Upper lobe of left lung (tissue), 6 donors: Measurements from ENCODE around the gene HPSE2. TPM values are rescaled to one million over a fixed set of nuclear protein-coding genes. Genes with fewer than 3 reads are reported as not detected.

Source experiments
- ATAC-seq, 2 donors: fragments of 200-7000 bp; cut with Tn5 transposase; one replicate each; pipeline ENCODE4 v1.9.1; 2022; ENCODE audit warnings: mild to moderate bottlenecking in 2 of 2, moderate library complexity in 2 of 2; ENCODE audit not compliant: low FRiP score in 2 of 2
- DNase-seq, 2 donors: peaks; one replicate each; pipeline ENCODE4 v3.0.0-alpha.2; 2019 to 2020
- H3K27ac ChIP-seq, 4 donors: fragments of 200-600 bp; sonication (generic); one replicate each; pipeline ENCODE4 v1.5.1; 2016 to 2019
- H3K27me3 ChIP-seq, 4 donors: fragments of 200-600 bp; sonication (generic); one replicate each; pipeline ENCODE4 v1.5.1; 2017 to 2019
- H3K36me3 ChIP-seq, 4 donors: fragments of 200-600 bp; sonication (generic); one replicate each; pipeline ENCODE4 v1.5.1; 2016 to 2019
- H3K4me1 ChIP-seq, 4 donors: fragments of 200-600 bp; sonication (generic); one replicate each; pipeline ENCODE4 v1.5.1; 2018 to 2019
- H3K4me3 ChIP-seq, 4 donors: fragments of 200-600 bp; sonication (generic); one replicate each; pipeline ENCODE4 v1.5.1; 2017 to 2019; ENCODE audit warnings: mild to moderate bottlenecking in 2 of 4, moderate library complexity in 1 of 4
- H3K9me3 ChIP-seq, 4 donors: fragments of 200-600 bp; sonication (generic); one replicate each; pipeline ENCODE4 v1.5.1; 2018 to 2019
- CTCF ChIP-seq, 6 experiments: fragments of 450-650 bp in 4 of 6; fragments of 200-600 bp in 2 of 6; sonication (generic) in 2 of 6; IDR thresholded peaks; one replicate each; pipeline ENCODE4 v1.5.1; 2016 to 2019; ENCODE audit warnings: antibody characterized with exemption in 6 of 6
- EP300 ChIP-seq, 4 donors: sonication (generic); formaldehyde crosslinking; IDR thresholded peaks; one replicate each; pipeline ENCODE4 v1.5.1; 2017; ENCODE audit warnings: antibody characterized with exemption in 4 of 4, control low read depth in 2 of 4
- POLR2A ChIP-seq, 4 donors: fragments of 450-650 bp; IDR thresholded peaks; one replicate each; pipeline ENCODE4 v1.5.1; 2016 to 2017; ENCODE audit warnings: antibody characterized with exemption in 4 of 4, mild to moderate bottlenecking in 2 of 4
- POLR2AphosphoS5 ChIP-seq, 2 donors: sonication (generic); formaldehyde crosslinking; IDR thresholded peaks; one replicate each; pipeline ENCODE4 v1.5.1; 2017; ENCODE audit warnings: antibody characterized with exemption in 2 of 2
- WGBS, 2 donors: methylation state at CpG; one replicate each; pipeline ENCODE4 v1.1.5; 2017 to 2018; 5-methylcytosine and 5-hydroxymethylcytosine counted together
- total RNA-seq, 6 donors: library from RNA; depleted of rRNA in 4 of 6; stranded (reverse); fragments of >200 nt in 4 of 6; gene quantifications; one replicate each; pipeline versions ENCODE4 v1.1.0 to v1.2.1, GENCODE V29; 2016 to 2021
- donor health status: DM: no; HTN: no; CAD: no; lungs with moderate emphysema.
- donor health status: DM: no; HTN: yes; CAD: no; lungs with severe emphysema.

HPSE2 gene
- total RNA-seq, 6 donors from 2014 or later = 0.15 to 1.1 (median 0.91) TPM; not detected in 1

- DNase-seq = no peak
- TF ChIP-seq POLR2A (IDR thresholded peaks at IDR 0.05) = no peak
- TF ChIP-seq POLR2AphosphoS5 (IDR thresholded peaks at IDR 0.05) = no peak
- peak in 1 of 2 donors; percentile 17 for ATAC-seq
- H3K27me3 ChIP-seq = no peaks in the 10 kb centered on the region
- no peaks in the 10 kb centered on the region for H3K4me1 ChIP-seq
- H3K36me3 ChIP-seq = no peaks in the 10 kb centered on the region
- no peak overlapping the region for H3K4me3 ChIP-seq
- 87 to 89% methylated on average over 3 of the region's 3 CpGs for WGBS, 2 donors
- no peak overlapping the region for H3K27ac ChIP-seq
- H3K9me3 ChIP-seq = no peaks in the 10 kb centered on the region
Observed at GRCh38 chr10:98486421-98486820, 749.2 kb downstream of the HPSE2 start.

GRCh38 chr10:98485959-98486358 is 749.7 kb downstream of the HPSE2 start:
- H3K27ac ChIP-seq = no peak overlapping the region
- TF ChIP-seq CTCF (IDR thresholded peaks at IDR 0.05) = no peak

GRCh38 chr10:98483658-98484057 is 752.0 kb downstream of the HPSE2 start:
- no peak for ATAC-seq

More at GRCh38 chr10:98485959-98486358, 749.7 kb downstream of the HPSE2 start:
- no peak for ATAC-seq
- H3K27me3 ChIP-seq = no peaks in the 10 kb centered on the region
- no peak for DNase-seq
- WGBS, 2 donors = 86 to 97% methylated on average over 2 of the region's 2 CpGs
- no peaks in the 10 kb centered on the region for H3K9me3 ChIP-seq
- H3K4me1 ChIP-seq = no peaks in the 10 kb centered on the region
- H3K4me3 ChIP-seq = no peak overlapping the region
- no peaks in the 10 kb centered on the region for H3K36me3 ChIP-seq

GRCh38 chr10:98482096-98482495 is 753.6 kb downstream of the HPSE2 start:
- Histone ChIP-seq H3K27me3 (no peaks in the 10 kb centered on the region), H3K4me3 (no peak overlapping the region), H3K36me3 (no peaks in the 10 kb centered on the region), H3K9me3 (no peaks in the 10 kb centered on the region), H3K27ac (no peak overlapping the region), H3K4me1 (no peaks in the 10 kb centered on the region)
- WGBS, 2 donors = 76 to 91% methylated on average over 2 of the region's 2 CpGs
- ATAC-seq = no peak
- DNase-seq = no peak
- no peak for TF ChIP-seq CTCF (IDR thresholded peaks at IDR 0.05)
- TF ChIP-seq EP300 (IDR thresholded peaks at IDR 0.05) = no peak
- no peak for TF ChIP-seq POLR2AphosphoS5 (IDR thresholded peaks at IDR 0.05)
- TF ChIP-seq POLR2A (IDR thresholded peaks at IDR 0.05) = no peak

More at GRCh38 chr10:98483658-98484057, 752.0 kb downstream of the HPSE2 start:
- no peaks in the 10 kb centered on the region for H3K4me1 ChIP-seq
- no peaks in the 10 kb centered on the region for H3K36me3 ChIP-seq
- DNase-seq = no peak
- TF ChIP-seq CTCF (IDR thresholded peaks at IDR 0.05) (no peak), POLR2A (IDR thresholded peaks at IDR 0.05) (no peak), POLR2AphosphoS5 (IDR thresholded peaks at IDR 0.05) (no peak), EP300 (IDR thresholded peaks at IDR 0.05) (no peak)
- no peak overlapping the region for H3K27ac ChIP-seq
- no peaks in the 10 kb centered on the region for H3K27me3 ChIP-seq
- H3K9me3 ChIP-seq = no peaks in the 10 kb centered on the region
- no peak overlapping the region for H3K4me3 ChIP-seq

GRCh38 chr10:98481404-98481945 is 754.2 kb downstream of the HPSE2 start:
- no peaks in the 10 kb centered on the region for H3K27me3 ChIP-seq
- TF ChIP-seq POLR2A (IDR thresholded peaks at IDR 0.05) (no peak), CTCF (IDR thresholded peaks at IDR 0.05) (no peak), POLR2AphosphoS5 (IDR thresholded peaks at IDR 0.05) (no peak), EP300 (IDR thresholded peaks at IDR 0.05) (no peak)
- no peaks in the 10 kb centered on the region for H3K4me1 ChIP-seq
- H3K27ac ChIP-seq = no peak overlapping the region
- WGBS, 2 donors = 81 to 86% methylated on average over 5 of the region's 5 CpGs
- H3K36me3 ChIP-seq = no peaks in the 10 kb centered on the region
- H3K9me3 ChIP-seq = no peaks in the 10 kb centered on the region
- no peak overlapping the region for H3K4me3 ChIP-seq
- no peak for DNase-seq
- no peak for ATAC-seq
